Breast epithelium (tissue), 3 donors: Measurements from ENCODE around the gene POMZP3.
"Not testable (repeated sequence)": the region's sequence is repeated elsewhere in the genome, so short reads cannot be mapped to it uniquely, and the experiment has no call there.

Experiments used
- POLR2A ChIP-seq: fragments of 450-650 bp; IDR thresholded peaks from one replicate; pipeline ENCODE4 v1.6.1; 2016; ENCODE audit warnings: antibody characterized with exemption, mild to moderate bottlenecking, moderate library complexity
- TF ChIP-seq, protein P1 (sequence below), 3 donors: fragments of 450-650 bp; IDR thresholded peaks; one replicate each; pipeline ENCODE4 v1.5.1; 2016 to 2017; ENCODE audit warnings: antibody characterized with exemption in 3 of 3, mild to moderate bottlenecking in 3 of 3, moderate library complexity in 3 of 3

DNA sequence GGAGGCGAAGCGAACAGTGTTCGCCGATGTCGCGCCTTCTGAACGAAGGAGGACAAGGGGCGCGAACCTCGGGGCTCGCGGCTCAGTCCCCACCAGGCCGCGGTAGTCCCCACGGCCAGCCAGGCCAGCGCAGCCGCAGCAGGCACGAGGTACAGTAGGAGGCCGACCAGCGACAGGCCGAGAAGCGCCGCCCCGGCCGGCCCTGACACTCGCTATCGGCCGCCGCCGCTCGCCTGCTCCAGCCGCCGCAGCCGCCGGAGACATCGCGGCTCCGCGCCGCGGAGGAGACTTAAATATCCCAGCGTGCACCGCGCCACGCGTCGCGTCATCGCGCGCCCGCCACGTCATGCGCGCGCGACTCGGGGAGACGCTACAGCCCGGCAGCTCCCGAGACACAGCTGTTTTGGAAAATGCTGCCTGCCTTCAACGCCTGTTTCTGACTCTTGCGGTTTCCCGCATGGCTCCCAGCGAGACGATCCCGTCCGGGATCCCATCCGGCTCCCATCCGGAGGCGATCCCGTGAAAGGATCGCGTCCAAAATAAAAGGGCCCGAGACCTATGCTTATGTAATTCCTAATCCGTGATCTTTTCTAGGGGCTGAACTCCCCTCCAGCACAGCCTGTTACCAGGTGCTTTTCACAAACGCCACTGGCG, at the start of gene POMZP3:
- TF ChIP-seq, protein P1, sequence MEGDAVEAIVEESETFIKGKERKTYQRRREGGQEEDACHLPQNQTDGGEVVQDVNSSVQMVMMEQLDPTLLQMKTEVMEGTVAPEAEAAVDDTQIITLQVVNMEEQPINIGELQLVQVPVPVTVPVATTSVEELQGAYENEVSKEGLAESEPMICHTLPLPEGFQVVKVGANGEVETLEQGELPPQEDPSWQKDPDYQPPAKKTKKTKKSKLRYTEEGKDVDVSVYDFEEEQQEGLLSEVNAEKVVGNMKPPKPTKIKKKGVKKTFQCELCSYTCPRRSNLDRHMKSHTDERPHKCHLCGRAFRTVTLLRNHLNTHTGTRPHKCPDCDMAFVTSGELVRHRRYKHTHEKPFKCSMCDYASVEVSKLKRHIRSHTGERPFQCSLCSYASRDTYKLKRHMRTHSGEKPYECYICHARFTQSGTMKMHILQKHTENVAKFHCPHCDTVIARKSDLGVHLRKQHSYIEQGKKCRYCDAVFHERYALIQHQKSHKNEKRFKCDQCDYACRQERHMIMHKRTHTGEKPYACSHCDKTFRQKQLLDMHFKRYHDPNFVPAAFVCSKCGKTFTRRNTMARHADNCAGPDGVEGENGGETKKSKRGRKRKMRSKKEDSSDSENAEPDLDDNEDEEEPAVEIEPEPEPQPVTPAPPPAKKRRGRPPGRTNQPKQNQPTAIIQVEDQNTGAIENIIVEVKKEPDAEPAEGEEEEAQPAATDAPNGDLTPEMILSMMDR (IDR thresholded peaks at IDR 0.05) = not testable (repeated sequence)
- peak; percentile 36 for TF ChIP-seq POLR2A
